Suprapubic skin (tissue), 4 donors: ENCODE results near the gene ANKRD40. TPM values are rescaled to one million over a fixed set of nuclear protein-coding genes. Genes with fewer than 3 reads are reported as not detected.
"Not testable (repeated sequence)": the region's sequence is repeated elsewhere in the genome, so short reads cannot be mapped to it uniquely, and the experiment has no call there.

Experiments
- DNase-seq, 2 donors: peaks; one replicate each; pipeline ENCODE4 v3.0.0-alpha.2; 2019; ENCODE audit warnings: low spot score in 2 of 2
- H3K27ac ChIP-seq: fragments of 200-600 bp; sonication (generic); one replicate; pipeline ENCODE4 v1.5.1; 2019
- H3K27me3 ChIP-seq: fragments of 200-600 bp; sonication (generic); one replicate; pipeline ENCODE4 v1.5.1; 2019
- H3K36me3 ChIP-seq: fragments of 200-600 bp; sonication (generic); one replicate; pipeline ENCODE4 v1.5.1; 2019
- H3K4me1 ChIP-seq: fragments of 200-600 bp; sonication (generic); one replicate; pipeline ENCODE4 v1.5.1; 2019
- H3K4me3 ChIP-seq: fragments of 200-600 bp; sonication (generic); one replicate; pipeline ENCODE4 v1.5.1; 2019; ENCODE audit warnings: mild to moderate bottlenecking
- H3K9me3 ChIP-seq: fragments of 200-600 bp; sonication (generic); one replicate; pipeline ENCODE4 v1.5.1; 2019
- CTCF ChIP-seq, 2 donors: fragments of 200-600 bp in 1 of 2; fragments of 450-650 bp in 1 of 2; sonication (generic) in 1 of 2; IDR thresholded peaks; one replicate each; pipeline ENCODE4 v1.5.1; 2016 to 2019; ENCODE audit warnings: antibody characterized with exemption in 2 of 2, mild to moderate bottlenecking in 1 of 2, moderate library complexity in 1 of 2
- EP300 ChIP-seq: sonication (generic); formaldehyde crosslinking; IDR thresholded peaks from one replicate; pipeline ENCODE4 v1.6.1; 2017; ENCODE audit warnings: antibody characterized with exemption
- POLR2A ChIP-seq, 2 donors: fragments of 450-650 bp; IDR thresholded peaks; one replicate each; pipeline ENCODE4 v1.6.1; 2017; ENCODE audit warnings: antibody characterized with exemption in 2 of 2, mild to moderate bottlenecking in 2 of 2, moderate library complexity in 2 of 2
- POLR2AphosphoS5 ChIP-seq, 3 donors: sonication (generic); formaldehyde crosslinking; IDR thresholded peaks; one replicate each; pipeline ENCODE4 v1.6.1; 2017; ENCODE audit warnings: antibody characterized with exemption in 3 of 3
- WGBS: methylation state at CpG from one replicate; pipeline ENCODE4 v1.1.5; 2018; 5-methylcytosine and 5-hydroxymethylcytosine counted together
- total RNA-seq, 4 donors: library from RNA; depleted of rRNA; stranded (reverse); fragments of >200 nt; gene quantifications; one replicate each; pipeline ENCODE4 v1.1.0, GENCODE V29; 2016

The ANKRD40 gene
- total RNA-seq, 4 donors from 2014 or later, result 21.4 to 33.8 (median 26.6) TPM

DNA sequence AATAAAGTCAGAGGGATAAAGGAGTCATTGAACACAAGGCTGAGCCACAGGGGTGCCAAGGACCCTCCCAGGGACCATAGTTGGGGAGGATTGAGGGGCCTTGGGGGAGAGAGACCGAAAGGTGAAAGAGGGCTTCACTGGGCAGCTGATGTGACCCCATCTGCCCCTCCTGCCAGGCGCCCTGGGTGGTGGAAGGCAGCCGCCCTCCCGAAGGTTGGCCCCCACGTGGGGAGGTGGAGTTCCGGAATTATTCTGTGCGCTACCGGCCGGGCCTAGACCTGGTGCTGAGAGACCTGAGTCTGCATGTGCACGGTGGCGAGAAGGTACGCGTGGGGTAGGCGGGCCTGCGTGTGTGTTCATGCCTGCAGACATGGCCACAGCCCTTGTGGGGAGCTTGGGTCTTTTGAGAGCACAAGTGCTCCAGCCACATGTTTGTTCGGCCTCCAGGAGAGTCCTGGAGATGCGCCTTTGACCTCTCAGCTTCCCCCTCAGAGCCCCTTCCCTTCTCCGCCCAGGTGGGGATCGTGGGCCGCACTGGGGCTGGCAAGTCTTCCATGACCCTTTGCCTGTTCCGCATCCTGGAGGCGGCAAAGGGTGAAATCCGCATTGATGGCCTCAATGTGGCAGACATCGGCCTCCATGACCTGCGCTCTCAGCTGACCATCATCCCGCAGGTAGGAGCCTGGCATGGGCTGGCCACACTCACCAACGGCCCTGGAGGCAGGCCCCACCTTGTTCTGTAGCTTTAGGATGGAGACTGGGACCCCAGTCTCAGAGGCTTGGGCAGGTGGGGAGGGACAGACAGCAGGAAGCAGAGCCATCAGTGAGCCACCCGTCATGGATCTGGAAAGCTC lies 24.1 kb downstream of the ANKRD40 start:
- Histone ChIP-seq H3K27ac (no peak overlapping the region), H3K36me3 (no peaks in the 10 kb centered on the region), H3K4me1 (peaks cover 27% of the 10 kb centered on the region), H3K9me3 (no peaks in the 10 kb centered on the region), H3K4me3 (no peak overlapping the region), H3K27me3 (no peaks in the 10 kb centered on the region)
- TF ChIP-seq CTCF (IDR thresholded peaks at IDR 0.05) (no peak), EP300 (no peak), POLR2AphosphoS5 (IDR thresholded peaks at IDR 0.05) (no peak), POLR2A (IDR thresholded peaks at IDR 0.05) (no peak)
- 93% methylated on average over 25 of the region's 28 CpGs for WGBS
- peak in 1 of 2 donors; percentile 51 for DNase-seq

- TF ChIP-seq CTCF (IDR thresholded peaks at IDR 0.05) (no peak), POLR2AphosphoS5 (IDR thresholded peaks at IDR 0.05) (no peak), POLR2A (IDR thresholded peaks at IDR 0.05) (no peak), EP300 (no peak)
- H3K9me3 ChIP-seq, result no peaks in the 10 kb centered on the region
- no peak overlapping the region for H3K27ac ChIP-seq
- peak in 1 of 2 donors; percentile 30 for DNase-seq
- WGBS, result 100% methylated on average over 3 of the region's 3 CpGs
- no peaks in the 10 kb centered on the region for H3K27me3 ChIP-seq
- H3K4me3 ChIP-seq, result no peak overlapping the region
- H3K36me3 ChIP-seq, result no peaks in the 10 kb centered on the region
- H3K4me1 ChIP-seq, result peaks cover 27% of the 10 kb centered on the region
Observed at GRCh38 chr17:50682938-50683337, 24.8 kb downstream of the ANKRD40 start.

GRCh38 chr17:50682441-50682840 lies 25.3 kb downstream of the ANKRD40 start:
- Histone ChIP-seq H3K27ac (no peak overlapping the region), H3K4me1 (peaks cover 25% of the 10 kb centered on the region), H3K27me3 (no peaks in the 10 kb centered on the region), H3K4me3 (no peak overlapping the region), H3K9me3 (no peaks in the 10 kb centered on the region), H3K36me3 (no peaks in the 10 kb centered on the region)
- TF ChIP-seq POLR2AphosphoS5 (IDR thresholded peaks at IDR 0.05), result no peak
- TF ChIP-seq EP300, result no peak
- TF ChIP-seq CTCF (IDR thresholded peaks at IDR 0.05), result no peak
- no peak for TF ChIP-seq POLR2A (IDR thresholded peaks at IDR 0.05)
- 94% methylated on average over 3 of the region's 3 CpGs for WGBS
- DNase-seq, result peak in 1 of 2 donors; percentile 20

DNA sequence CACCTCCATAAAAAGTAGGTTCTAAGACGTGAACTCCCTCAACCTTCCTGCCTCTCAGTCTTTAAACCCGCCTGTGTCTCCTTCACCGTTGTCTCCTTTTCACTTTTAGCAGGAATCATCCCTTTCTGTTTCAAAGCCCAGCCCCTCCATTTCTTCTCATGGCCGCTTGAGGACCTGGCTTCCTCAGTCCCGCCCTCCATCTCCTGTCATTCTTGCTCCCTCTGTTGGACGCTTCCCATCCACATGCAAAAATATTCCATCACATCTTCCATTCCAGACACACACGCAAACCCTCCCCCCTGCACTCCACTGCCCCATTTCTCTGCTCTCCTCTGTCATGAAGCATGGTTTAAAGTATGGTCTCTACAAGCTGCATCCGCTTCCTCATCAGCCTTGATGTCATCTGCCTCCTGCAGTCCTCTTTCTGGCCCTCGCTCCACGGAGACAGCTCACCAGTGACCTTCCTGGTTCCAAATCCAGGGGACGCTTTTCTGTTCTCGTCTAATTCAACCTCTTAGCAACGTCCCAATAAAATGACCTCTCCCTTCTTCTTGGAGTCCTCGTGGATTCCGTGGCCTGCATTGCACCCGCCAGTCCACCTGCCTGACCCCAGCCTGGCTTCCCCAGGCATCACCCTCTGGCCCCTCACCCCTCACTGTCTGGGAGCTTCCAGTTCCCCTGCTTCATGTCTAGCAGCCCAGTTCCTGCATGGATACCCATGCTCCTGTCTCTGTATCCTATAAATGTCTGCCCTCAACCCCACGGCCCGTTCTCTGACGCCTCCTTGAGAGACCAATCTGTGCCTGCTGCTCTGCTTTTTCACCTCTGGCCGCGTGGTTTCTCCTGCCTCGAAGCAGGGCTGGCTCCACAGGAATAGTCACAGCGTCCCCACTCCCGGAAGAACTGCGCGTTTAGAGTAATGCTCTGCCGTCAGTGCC lies 26.2 kb downstream of the ANKRD40 start:
- DNase-seq, result peak in 1 of 2 donors; percentile 59
- Histone ChIP-seq H3K4me3 (peak overlapping the region; percentile 11), H3K27ac (no peak overlapping the region), H3K4me1 (peaks cover 16% of the 10 kb centered on the region), H3K27me3 (no peaks in the 10 kb centered on the region), H3K36me3 (no peaks in the 10 kb centered on the region), H3K9me3 (no peaks in the 10 kb centered on the region)
- WGBS, result 57% methylated on average over 27 of the region's 27 CpGs
- TF ChIP-seq CTCF (IDR thresholded peaks at IDR 0.05), result peak; percentile 48 to 50
- TF ChIP-seq POLR2A (IDR thresholded peaks at IDR 0.05), result no peak
- no peak for TF ChIP-seq POLR2AphosphoS5 (IDR thresholded peaks at IDR 0.05)
- TF ChIP-seq EP300, result no peak

DNA sequence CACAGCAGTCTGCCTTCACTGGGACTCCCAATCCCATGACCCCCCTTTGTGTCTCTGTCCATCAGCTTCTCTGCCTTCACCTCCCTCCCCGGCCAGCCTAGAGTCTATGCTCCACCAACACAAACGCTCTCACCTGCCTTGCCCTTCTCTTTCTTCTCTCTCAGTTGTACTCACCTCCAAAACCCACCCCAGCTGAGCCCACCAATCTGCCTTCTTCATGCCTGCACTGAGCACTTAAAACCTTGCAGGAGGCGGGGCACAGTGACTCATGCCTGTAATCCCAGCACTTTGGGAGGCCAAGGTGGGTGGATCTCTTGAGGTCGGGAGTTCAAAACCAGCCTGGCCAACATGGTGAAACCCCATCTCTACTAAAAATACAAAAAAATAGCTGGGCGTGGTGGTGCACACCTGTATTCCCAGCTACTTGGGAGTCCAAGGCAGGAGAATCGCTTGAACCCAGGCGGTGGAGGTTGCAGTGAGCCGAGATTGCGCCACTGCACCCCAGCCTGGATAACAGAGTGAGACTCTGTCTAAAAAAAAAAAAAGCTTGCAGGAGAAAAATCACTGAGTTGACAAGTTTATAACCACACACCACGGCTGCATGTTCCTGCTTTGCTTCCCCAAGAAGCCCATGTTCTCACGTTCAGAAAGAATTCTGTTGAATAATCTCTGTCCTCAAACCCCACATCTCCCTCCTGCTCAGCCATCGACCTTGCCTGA lies 27.0 kb downstream of the ANKRD40 start:
- H3K36me3 ChIP-seq, H3K9me3 ChIP-seq, H3K27me3 ChIP-seq, H3K27ac ChIP-seq: not testable (repeated sequence)
- peaks cover 11% of the 10 kb centered on the region for H3K4me1 ChIP-seq
- WGBS, result 72% methylated on average over 12 of the region's 12 CpGs
- H3K4me3 ChIP-seq, result peak overlapping the region; percentile 11
- peak in 1 of 2 donors; percentile 41 for DNase-seq
